ENCODE data around the gene POFUT2.

- no peak for TF ChIP-seq POLR2A (IDR thresholded peaks at IDR 0.05)
- TF ChIP-seq CTCF (IDR thresholded peaks at IDR 0.05), result no peak
- no peak for TF ChIP-seq POLR2AphosphoS5 (IDR thresholded peaks at IDR 0.05)
- no peak for TF ChIP-seq EP300 (IDR thresholded peaks at IDR 0.05)
Observed at GRCh38 chr21:45250914-45251634, 36.6 kb downstream of the POFUT2 start.

Measured in sigmoid colon (tissue), 4 donors.